ENCODE results near the gene TIPARP.

The TIPARP gene

DNA sequence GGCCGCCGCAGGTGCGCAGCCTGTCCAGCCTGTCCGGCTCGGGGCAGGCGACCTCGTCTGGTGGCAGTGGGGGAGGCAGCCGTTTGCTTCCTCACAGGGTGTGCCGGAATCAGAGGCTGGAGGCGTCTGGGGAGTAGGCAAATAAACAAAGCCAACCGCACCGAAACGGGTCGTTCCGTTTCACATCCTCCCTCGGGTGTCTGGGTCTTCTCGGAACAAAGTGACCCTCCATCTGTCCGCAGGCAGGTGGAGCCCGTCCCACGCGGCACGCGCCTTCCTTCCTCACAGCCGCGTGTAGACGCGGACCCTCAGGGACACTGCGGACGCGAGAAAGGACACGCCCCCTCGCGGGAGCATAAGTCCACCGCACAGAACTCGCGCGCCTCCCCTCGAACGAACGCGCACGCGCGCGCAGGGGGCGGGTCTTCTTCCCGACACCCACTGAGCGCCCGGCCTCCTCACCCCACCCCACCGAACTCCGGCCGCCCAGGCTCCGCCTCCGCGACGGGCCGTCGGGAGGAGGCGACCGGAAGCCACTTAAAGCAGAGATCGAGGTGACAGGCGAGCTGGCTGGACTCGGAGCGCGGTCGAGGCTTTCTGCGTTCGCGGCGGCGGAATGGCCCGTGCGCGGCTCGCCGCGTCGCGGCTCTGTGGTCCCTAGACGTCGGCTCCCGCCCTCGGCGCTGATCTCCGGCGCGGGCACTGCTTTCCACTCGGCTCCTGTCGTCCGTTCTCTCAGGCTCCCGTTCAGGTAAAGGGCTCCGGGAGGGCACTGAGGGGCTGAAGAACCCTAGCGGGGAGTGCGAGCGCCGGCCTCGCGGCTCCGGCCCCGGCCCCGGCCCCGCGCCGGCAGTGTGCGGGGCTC, at the start of gene TIPARP:
TSS of gene TIPARP (plus strand) at position 545 of the 865 bp plus-strand sequence. CDS start 3,108 bp downstream, outside the sequence.
- peak; percentile 96 to 98 for DNase-seq (ENCODE audit: low read depth in 2 of 2)

DNA sequence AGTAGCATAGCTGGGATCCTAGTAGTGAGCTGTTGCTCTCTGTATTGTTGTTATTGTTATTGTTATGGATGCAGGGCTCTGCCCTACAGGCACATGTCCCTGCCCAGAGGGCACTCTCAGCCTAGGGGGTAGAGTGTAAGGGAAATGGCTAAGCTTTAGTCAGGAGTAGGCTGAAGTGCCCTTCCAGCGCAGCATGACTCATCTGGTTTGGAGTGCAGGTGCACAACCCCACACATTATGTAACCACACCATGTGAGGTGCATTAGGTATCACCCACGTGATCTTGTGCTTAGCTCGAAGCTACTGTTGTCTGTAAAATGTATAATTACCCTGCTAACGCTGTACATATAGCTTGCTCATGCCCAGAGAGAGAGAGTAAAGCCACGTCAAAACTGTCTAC, 48.3 kb upstream of the TIPARP start:
- no peak for DNase-seq (ENCODE audit: low read depth in 2 of 2)

DNA sequence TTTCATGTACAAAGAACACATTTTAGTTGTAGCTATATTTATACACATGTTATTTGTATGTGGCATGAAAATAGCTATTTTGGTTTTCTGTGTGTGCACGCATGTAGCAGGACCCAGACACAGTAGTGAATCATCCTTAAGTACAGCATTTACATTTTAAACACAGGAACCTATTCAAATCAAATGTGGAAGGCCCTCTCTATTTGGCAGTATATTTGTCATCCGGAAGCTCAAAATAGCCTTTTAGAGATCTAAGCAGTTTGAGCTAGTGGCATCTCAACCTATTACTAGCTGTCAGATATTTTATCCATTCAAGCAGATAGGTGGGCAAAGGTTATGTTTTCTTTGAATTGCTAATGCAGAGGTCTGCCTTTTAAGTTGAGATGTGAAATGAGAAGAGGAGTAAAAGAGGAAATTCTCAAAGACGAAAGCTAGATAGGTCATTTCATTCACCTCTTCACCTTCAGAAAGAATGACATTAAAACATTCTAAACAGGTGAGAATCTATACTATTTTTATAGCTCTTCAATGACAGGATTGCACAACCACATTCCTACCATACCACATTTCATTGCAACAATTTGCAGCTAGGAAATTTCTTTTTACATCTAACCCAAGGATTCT, 46.3 kb upstream of the TIPARP start:
- DNase-seq (ENCODE audit: low read depth in 2 of 2), result no peak

DNA sequence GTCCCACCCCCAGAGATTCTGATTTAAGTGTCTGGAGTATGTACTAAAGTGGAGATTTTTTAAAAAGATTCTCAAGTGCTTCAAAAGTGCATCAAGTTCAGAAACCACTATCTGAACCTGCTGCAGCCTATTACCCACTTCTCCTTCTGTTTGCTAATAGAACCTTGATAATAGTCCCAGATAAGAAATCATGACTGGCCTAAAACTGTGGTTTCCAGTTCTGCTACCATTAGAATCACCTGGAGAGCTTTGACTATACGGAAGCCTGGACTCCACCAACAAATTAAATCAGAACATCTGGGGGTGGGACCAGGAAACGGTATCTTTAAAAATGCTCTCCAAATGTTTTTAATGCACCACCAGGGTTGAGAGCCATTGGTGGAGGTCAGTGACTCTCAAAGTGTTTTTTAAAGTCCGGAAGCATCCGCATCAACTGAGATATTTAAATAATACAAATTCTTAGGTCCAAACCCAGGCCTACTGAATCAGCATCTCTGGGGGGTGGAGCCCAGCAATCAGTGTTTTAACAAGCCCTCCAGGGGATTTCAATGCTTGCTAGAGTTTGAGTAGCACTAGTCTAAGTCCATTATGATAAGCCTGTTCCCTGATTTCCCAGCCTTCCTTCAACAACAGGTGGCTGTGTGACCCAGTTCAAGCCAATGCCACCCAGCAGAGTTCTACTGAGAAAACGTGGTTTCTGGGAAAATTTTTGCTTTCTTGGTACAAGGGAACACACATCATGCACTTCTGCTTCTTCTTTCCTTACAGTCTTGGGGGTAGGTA, 45.4 kb upstream of the TIPARP start:
- no peak for DNase-seq (ENCODE audit: low read depth in 2 of 2)

- no peak for DNase-seq (ENCODE audit: low read depth in 2 of 2)
These were observed 44.2 kb upstream of the TIPARP start for GRCh38 chr3:156630081-156630772.

DNA sequence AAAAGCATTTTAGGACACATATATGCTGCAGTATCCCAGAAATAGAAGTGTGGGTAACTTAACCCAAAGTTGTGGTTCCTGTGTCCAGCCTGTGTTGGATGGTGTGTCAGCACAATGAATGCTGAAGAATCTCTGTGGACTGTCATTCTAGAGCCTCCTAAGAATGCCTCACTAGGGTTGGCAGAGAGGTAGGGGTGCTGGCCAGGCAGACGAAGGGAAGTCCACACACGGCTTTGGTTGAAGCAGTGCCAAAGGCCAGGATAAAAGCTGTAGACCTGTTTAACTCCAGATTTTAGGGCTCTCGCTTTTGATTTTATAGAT, 43.7 kb upstream of the TIPARP start:
- no peak for DNase-seq (ENCODE audit: low read depth in 2 of 2)

DNA sequence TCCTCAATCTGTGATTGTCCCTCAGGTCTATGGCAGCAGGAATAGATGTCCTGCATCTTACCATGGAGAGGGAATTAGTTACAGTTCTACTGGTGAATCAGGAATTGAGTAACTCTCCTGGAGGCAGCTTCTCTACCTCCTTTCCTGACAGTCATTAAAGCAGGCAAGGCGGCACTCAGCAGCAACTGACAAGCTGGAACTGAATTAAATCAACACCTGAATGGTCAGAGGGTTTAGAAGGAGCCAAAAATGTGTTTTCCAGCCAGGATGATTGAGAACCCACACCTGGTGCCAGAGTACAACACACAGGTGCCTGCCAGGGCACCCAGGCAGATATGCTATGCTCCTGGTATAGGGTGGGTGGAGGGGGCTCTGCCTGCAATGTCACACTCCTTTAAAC, 43.1 kb upstream of the TIPARP start:
- no peak for DNase-seq (ENCODE audit: low read depth in 2 of 2)

DNA sequence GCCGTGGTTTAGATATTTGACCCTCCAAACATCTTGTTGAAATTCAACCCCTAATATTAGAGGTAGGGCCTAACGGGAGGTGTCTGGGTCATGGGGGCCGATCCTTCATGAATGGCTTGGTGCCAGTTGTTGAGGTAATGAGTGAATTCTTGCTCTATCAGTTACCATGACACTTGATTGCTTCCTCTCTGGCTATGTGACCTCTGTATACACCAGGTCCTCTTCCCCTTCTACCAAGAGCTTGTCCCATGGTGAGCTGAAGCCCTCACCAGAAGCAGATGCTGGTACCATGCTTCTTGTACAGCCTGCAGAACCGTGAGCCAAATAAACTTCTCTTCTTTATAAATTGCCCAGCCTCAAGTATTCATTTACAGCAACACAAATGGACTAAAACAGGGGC, 41.8 kb upstream of the TIPARP start:
- DNase-seq (ENCODE audit: low read depth in 2 of 2), result no peak

DNA sequence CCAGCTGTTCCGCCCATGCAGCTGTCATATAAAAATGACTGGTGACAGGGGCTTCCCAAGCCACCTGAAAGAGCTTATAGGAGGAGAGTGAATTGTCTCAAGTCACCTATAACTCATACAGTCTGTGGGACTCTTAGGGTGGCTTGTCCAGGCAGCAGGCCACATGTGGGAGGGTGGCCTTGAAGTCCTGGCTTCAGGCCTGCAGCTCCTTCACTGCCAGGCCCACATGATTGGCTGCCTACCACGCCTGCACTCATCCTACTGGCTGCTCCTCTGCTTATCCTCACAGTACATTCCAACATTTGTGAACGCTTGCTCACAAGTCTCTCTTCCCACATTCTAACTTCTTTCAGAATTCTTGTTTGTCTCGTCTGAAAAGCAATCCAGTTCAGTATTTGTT, 41.1 kb upstream of the TIPARP start:
- no peak for DNase-seq (ENCODE audit: low read depth in 2 of 2)

- no peak for DNase-seq (ENCODE audit: low read depth in 2 of 2)
These were observed 39.4 kb upstream of the TIPARP start for GRCh38 chr3:156635034-156635433.

- DNase-seq (ENCODE audit: low read depth in 2 of 2), result no peak
These were observed 38.4 kb upstream of the TIPARP start for GRCh38 chr3:156635973-156636372.

DNA sequence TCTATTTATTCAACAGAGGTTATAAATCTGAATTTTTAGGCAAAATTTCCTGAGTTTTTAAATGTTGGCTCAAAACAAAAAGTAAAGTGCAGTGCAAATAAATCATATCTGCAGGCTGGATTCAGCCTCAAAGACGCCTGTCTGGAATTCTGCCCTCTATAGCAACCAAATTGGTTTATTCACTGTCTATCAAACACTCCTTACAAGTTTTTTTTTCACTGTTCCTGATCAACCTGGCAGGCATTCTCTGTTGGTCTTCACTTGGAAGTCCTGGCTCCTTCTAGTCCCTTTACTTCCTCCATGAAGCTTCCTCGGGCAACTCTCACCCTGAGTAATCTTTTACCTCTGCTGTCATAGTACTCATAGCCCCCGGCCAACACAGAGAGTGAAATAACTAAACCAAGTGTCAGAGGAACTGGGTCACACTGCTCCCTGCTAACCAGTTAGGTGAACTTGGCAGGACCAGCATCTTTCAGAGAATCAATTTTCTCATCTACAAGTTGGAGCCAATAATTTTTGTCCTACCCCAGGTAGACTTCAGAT, 36.8 kb upstream of the TIPARP start:
- no peak for DNase-seq (ENCODE audit: low read depth in 2 of 2)

DNA sequence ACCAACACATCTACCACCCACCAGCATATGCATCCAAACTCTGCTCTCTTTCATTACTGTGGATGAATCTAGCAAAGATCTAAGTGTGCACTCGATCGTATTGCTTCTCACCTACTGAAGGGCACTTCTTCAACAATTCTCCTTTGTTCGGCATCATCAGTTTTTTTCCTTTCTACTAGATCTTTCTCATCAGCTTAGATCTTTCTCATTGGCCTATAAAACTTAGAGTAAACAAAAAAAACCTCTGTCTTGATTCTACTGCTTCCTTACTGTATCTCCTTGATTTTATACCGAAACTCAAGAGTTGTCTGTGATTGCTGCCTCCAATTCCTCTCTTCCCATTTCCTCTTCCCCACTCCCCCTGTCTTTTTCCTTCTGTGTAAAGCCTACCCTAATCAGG, 36.1 kb upstream of the TIPARP start:
- no peak for DNase-seq (ENCODE audit: low read depth in 2 of 2)

GRCh38 chr3:156639414-156640023, 34.9 kb upstream of the TIPARP start:
- DNase-seq (ENCODE audit: low read depth in 2 of 2), result no peak

GRCh38 chr3:156641618-156641975, 32.8 kb upstream of the TIPARP start:
- no peak for DNase-seq (ENCODE audit: low read depth in 2 of 2)

DNA sequence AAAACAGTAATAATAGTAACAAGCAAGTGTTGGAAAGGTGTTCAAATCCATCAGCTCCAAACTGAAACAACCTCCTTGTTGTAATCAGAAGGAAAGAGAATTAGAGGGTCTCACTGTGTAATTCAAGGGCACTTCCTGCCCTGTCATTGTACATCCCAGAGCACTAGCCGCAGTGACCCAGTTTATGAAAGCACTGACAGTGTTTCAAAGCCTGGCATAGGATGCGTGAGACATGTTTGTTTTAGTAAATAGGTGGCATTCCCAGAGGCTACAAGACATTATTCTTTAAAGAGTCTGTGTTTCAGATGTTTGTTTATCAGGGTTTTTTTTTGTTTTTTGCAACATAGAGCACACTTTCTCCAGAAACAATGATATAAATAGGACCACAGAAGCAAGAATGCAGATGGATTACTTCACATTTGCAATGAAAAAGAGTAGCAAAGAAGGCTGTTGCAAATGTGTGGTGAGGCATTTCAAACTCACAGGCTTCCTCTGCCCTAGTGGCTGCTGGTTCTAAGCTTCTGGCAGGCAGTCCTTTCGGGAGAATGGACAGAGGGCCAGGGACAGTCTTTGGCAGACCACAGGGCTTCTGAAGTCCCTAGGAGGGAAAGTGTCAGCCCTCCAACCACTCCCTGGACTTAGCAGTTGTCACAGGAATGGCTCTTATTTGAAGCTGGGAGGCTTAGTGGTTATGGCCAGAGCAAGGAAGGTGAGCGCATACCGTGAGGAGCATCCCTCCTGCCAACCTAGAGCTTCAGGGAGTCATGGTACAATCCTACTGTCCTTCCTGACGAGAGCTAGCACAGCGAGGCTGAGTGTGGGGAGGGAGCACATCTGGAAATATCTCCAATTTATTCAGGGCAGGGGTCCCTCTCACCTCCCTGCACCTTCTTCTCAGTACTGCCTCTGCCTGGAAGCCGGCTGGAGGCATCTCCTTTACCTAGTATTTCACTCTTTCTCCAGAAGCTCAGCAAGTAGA, 31.4 kb upstream of the TIPARP start:
- no peak for DNase-seq (ENCODE audit: low read depth in 2 of 2)

DNA sequence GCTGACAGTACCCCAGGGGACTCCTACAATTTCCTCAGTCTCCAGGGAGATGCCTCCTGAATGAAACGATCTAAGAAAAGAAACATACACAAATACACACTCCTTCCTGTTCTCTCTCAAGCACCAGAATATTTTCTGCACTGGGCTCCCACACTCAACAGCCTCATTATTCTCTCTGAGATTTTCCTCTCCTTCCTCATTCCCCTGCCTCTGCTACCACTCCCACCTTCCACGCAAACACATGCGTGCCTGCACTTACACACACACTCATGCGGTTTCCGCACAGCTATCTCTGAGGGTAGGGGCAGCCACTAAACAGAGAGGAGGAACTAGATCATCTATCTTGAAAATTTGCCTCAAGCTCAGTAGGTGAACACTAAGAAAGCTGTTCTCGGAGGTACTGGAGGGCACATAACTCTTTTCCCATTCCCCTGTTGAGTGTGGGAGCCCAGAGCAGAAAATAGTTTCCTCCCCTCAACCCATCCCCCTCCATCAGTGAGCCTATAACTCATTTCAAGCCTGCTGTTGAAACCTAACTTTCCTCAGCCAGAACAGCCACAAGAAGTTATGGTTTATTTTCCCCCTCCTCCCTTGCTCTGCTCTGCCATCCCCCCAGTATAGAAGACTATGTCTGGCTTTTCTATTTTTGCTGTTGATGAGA, 30.5 kb upstream of the TIPARP start:
- peak in 1 of 2 donors; percentile 7 for DNase-seq (ENCODE audit: low read depth in 2 of 2)

- DNase-seq (ENCODE audit: low read depth in 2 of 2), result no peak
These were observed 29.4 kb upstream of the TIPARP start for GRCh38 chr3:156644958-156645357.

GRCh38 chr3:156646958-156647357, 27.4 kb upstream of the TIPARP start:
- no peak for DNase-seq (ENCODE audit: low read depth in 2 of 2)

DNA sequence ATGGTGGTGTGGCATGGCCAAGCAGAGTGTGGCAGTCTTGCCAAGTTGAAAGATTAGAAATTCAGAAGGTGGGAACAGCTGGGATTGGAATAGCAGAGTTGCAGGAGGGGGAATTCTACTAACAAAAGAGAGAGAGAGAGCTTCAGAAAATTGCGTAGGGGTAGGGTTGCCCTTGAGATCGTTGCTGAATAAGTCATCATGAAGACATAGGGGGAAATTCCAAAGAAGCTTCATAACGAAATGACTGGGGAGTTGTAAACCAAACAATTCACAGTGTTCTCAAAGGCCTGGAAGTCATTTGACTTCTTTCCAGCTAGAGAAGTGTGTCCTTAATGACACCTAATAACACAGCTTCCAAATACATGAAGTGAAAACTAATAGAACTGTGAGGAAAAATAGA, 26.3 kb upstream of the TIPARP start:
- DNase-seq (ENCODE audit: low read depth in 2 of 2), result no peak

Data from activated CD8-positive, alpha-beta memory T cell treated with anti-CD3 and anti-CD28 coated beads for 4 hours (primary cell).